Measurements from ENCODE around the gene TBXA2R. TPM values are rescaled to one million over a fixed set of nuclear protein-coding genes. Genes with fewer than 3 reads are reported as not detected.

Gene TBXA2R
- total RNA-seq, 6 experiments from 2014 or later: 7.1 to 8.8 (median 7.4) TPM

DNA sequence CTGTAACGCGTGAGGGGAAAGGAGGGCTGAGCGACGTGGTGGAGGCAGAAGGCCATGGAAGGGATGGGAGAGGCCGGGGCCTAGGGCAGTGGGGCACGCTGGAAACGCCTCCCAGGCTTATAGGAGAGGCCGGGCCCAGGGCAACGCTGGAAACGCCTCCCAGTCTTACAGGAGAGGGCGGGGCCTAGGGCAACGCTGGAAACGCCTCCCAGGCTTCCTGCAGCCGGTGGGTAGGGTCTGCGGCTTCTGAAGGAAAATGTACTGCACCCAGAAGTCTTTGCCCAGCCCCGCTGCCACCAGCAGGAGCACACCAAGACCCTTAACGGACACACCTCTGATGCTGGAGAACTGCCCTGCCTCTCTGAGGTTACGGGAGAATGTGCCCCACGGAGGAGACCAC lies 10.8 kb upstream of the TBXA2R start:
- TF ChIP-seq, protein P1, sequence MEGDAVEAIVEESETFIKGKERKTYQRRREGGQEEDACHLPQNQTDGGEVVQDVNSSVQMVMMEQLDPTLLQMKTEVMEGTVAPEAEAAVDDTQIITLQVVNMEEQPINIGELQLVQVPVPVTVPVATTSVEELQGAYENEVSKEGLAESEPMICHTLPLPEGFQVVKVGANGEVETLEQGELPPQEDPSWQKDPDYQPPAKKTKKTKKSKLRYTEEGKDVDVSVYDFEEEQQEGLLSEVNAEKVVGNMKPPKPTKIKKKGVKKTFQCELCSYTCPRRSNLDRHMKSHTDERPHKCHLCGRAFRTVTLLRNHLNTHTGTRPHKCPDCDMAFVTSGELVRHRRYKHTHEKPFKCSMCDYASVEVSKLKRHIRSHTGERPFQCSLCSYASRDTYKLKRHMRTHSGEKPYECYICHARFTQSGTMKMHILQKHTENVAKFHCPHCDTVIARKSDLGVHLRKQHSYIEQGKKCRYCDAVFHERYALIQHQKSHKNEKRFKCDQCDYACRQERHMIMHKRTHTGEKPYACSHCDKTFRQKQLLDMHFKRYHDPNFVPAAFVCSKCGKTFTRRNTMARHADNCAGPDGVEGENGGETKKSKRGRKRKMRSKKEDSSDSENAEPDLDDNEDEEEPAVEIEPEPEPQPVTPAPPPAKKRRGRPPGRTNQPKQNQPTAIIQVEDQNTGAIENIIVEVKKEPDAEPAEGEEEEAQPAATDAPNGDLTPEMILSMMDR (IDR thresholded peaks at IDR 0.05): no peak
- Mint-ChIP-seq H3K9me3 (no peaks in the 10 kb centered on the region), H3K4me3 (no peak overlapping the region), H3K36me3 (ENCODE audit: low read depth) (peaks cover 4% of the 10 kb centered on the region; the same call in 1 of the 2 replicates), H3K27me3 (ENCODE audit: insufficient read depth) (peaks cover 1% of the 10 kb centered on the region; the same call in 1 of the 2 replicates), H3K4me1 (ENCODE audit: low read depth) (no peaks in the 10 kb centered on the region), H3K27ac (no peak overlapping the region)
- no peak for DNase-seq

DNA sequence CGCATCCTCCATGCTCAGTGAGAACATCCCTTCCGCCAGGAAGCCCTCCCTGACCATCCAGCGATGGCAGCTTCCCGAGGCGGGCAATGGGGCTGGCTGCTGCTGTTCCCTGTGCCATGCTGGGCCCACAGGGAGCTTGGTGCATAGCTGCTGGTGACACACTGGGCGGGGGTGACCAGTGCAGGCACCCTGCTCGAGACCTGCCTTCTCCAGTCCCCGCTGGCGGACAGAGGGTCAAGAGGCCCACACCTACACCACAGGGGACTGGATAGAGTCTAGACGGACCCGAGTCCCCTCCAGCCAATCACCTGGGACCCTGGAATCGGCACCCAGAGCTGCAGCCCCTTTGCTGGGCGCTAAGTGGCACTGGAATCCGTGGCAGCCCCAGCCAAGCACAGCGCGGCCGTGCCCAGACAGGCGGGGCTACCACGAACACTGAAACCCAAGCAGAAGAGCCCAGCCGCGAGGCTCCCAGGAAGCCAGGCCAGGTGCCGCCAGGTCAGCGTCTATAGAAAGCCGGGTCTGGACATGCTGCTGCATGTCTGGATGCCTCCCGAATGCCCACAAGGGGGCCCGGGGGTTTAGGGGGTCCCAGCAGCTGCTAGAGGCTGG lies 9.0 kb upstream of the TBXA2R start:
- no peaks in the 10 kb centered on the region for H3K9me3 Mint-ChIP-seq
- no peaks in the 10 kb centered on the region for H3K4me1 Mint-ChIP-seq (ENCODE audit: low read depth)
- H3K27ac Mint-ChIP-seq: no peak overlapping the region
- H3K36me3 Mint-ChIP-seq (ENCODE audit: low read depth): peaks cover 6% of the 10 kb centered on the region
- no peak for DNase-seq
- peaks cover 1% of the 10 kb centered on the region; the same call in 1 of the 2 replicates for H3K27me3 Mint-ChIP-seq (ENCODE audit: insufficient read depth)
- TF ChIP-seq, protein P1 (IDR thresholded peaks at IDR 0.05): 0 out of 2 replicates have a peak, but pooled peaks have one; percentile 11
- no peak overlapping the region for H3K4me3 Mint-ChIP-seq

DNA sequence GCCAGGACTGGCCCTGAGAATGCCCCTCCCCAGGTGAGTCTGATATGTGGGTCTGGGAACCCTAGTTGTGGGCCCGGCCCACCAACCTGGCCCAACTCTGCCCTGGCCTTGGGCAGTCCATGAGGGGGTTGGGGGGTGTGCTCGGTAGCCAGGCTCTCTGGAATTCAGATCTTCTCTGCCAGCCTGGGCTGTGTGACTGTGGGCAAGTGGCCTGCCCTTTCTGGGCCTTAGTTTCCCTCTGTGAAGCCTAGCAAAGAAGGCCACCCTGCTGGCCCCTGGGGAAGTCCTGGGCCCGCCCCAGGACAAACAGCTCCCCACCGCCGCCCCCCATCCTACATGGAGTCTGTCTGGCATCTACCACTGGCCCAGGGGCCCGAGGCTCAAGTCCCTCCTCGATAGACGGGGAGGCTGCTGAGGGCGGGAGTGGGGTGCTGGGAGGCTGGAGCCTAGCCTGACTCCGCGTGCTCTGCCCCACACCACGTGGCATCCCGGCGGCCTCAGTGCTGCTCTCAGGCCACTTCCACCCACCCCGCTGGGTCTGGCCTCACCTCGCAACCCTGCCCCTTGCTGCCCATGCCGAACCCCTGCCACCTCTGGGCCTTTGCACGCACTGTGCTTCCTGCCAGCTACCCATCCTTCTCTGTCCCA lies 8.3 kb upstream of the TBXA2R start:
- H3K4me1 Mint-ChIP-seq (ENCODE audit: low read depth): no peaks in the 10 kb centered on the region
- TF ChIP-seq, protein P1 (IDR thresholded peaks at IDR 0.05): no peak
- peaks cover 1% of the 10 kb centered on the region; the same call in 1 of the 2 replicates for H3K27me3 Mint-ChIP-seq (ENCODE audit: insufficient read depth)
- H3K27ac Mint-ChIP-seq: no peak overlapping the region
- H3K9me3 Mint-ChIP-seq: no peaks in the 10 kb centered on the region
- H3K4me3 Mint-ChIP-seq: no peak overlapping the region
- peaks cover 6% of the 10 kb centered on the region for H3K36me3 Mint-ChIP-seq (ENCODE audit: low read depth)
- no peak for DNase-seq

DNA sequence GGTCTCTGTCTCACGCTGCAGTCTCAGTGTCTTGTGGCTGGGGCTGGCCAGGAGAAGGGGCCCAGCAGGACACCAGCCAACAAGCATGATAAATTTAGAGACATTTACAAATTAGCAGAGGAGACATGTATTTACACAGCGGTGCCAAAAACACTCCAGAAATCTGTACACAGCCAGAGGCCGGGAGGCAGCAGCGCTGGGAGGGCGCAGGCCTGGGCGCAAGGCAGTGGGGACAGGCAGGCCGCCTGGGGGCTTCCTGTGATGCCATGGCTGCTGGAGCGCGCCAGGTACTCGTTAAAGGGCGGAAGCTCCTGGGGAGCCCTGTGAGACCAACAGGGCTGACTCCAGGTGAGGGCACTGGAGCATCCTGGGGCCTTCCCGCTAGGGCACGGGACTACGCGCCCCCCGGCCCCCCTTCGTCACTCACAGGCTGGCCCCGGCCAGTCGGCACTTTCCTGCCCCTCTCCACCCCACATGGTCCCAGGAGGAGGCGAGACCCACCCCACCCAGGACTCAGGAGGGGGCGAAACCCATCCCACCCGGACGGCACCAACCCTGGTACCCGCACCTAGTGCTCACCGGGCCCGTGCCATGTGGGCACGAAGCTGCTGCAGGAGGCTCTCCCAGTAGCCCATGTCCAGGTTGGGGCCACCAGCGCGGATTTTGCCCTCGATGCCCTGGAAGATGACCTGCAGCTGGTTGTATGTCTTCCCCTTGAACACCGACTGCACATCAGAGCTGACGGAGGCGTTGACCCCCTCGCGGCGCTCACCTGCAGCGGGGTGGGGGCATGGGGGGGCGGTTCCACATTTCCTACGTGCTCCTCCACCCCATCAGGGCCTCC lies 7.4 kb upstream of the TBXA2R start:
- no peaks in the 10 kb centered on the region for H3K4me1 Mint-ChIP-seq (ENCODE audit: low read depth)
- no peaks in the 10 kb centered on the region for H3K9me3 Mint-ChIP-seq
- H3K4me3 Mint-ChIP-seq: no peak overlapping the region
- peaks cover 1% of the 10 kb centered on the region; the same call in 1 of the 2 replicates for H3K27me3 Mint-ChIP-seq (ENCODE audit: insufficient read depth)
- no peak for DNase-seq
- TF ChIP-seq, protein P1 (IDR thresholded peaks at IDR 0.05): no peak
- H3K36me3 Mint-ChIP-seq (ENCODE audit: low read depth): peaks cover 6% of the 10 kb centered on the region
- H3K27ac Mint-ChIP-seq: no peak overlapping the region

DNA sequence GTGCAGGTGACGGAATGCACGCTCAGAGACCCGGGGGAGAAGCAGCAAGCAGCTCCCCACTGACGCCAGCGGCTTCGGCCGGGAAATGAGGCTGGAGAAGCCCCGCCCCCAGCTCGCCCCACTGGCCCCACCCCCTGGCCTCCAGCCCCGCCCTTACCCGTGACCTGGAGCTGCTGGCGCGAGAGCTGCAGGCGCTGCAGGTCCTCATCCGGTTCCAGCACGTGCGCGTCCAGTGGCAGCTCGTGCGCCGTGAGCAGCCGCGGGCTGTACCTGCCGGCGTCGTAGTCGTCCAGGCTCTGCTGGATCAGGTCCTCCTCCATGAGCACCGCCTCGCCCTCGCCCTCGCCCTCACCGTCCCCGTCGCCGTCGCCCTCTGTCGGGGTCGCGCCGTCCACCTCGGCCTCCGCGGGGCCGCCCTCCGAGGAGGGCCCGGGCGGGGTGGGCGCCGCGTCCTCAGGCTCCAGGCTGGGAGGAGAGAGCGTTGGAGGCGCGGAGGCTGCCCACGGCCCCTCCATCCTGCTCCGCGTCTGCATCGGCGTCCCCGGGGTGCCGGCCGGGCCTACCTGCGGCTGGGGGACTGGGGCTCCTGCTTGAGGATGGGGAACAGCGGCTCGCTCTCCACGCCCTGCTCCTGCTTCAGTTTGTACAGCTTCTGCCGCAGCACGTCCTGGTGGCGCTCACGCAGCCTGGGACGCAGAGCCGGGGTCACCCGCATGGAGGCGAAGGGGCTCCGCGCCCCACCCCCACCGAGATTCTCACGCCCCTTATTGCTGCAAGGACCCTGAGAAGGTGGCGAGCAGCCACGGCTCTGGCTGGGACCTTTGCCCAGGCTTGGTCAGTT lies 6.4 kb upstream of the TBXA2R start:
- H3K27ac Mint-ChIP-seq: no peak overlapping the region
- H3K4me3 Mint-ChIP-seq: no peak overlapping the region
- no peak for DNase-seq
- peaks cover 3% of the 10 kb centered on the region for H3K4me1 Mint-ChIP-seq (ENCODE audit: low read depth)
- peaks cover 6% of the 10 kb centered on the region for H3K36me3 Mint-ChIP-seq (ENCODE audit: low read depth)
- TF ChIP-seq, protein P1 (IDR thresholded peaks at IDR 0.05): no peak
- no peaks in the 10 kb centered on the region for H3K9me3 Mint-ChIP-seq
- peaks cover 1% of the 10 kb centered on the region; the same call in 1 of the 2 replicates for H3K27me3 Mint-ChIP-seq (ENCODE audit: insufficient read depth)
